ENCODE data around the gene TSPAN18. TPM values are rescaled to one million over a fixed set of nuclear protein-coding genes. Genes with fewer than 3 reads are reported as not detected.

TSPAN18 gene
- total RNA-seq, 4 donors from 2014 or later, result 0.95 to 4.5 (median 2.3) TPM

DNA sequence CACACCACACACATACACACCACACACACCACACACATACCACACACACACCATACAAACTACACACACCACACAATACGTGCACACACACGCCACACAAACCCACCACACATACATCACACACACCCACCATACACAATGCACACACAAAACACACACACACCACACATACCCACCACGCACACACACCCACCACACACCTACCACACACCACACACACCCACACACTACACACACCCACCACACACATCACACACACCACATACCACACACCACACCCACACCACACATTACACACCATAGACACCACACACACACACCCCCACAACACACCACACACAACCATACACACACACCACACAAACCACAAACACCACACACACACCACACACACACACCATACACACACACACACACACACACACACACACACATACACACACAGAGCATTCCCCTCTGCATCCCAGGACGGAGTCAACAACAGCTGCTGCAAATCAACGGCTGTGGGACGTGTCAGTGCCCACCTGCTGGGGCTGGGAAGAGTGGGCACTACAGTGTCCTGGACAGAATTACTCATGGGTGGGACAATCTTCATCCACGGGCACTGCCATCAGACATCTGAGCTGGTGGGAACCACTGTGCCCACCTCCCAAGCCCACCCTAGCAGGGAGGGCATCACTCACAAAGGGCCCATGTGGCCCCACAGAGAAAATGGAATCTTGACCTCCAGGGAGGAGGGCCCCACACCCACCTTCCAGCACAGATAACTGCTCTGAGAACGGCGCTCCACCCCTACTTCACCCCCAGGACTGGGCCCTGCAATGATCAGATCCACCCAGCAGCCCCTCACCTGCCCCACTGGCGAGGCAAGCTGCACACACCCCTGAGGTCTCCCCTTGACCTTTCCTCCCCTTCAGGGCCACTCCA lies 215.5 kb downstream of the TSPAN18 start:
- TF ChIP-seq, protein P1, sequence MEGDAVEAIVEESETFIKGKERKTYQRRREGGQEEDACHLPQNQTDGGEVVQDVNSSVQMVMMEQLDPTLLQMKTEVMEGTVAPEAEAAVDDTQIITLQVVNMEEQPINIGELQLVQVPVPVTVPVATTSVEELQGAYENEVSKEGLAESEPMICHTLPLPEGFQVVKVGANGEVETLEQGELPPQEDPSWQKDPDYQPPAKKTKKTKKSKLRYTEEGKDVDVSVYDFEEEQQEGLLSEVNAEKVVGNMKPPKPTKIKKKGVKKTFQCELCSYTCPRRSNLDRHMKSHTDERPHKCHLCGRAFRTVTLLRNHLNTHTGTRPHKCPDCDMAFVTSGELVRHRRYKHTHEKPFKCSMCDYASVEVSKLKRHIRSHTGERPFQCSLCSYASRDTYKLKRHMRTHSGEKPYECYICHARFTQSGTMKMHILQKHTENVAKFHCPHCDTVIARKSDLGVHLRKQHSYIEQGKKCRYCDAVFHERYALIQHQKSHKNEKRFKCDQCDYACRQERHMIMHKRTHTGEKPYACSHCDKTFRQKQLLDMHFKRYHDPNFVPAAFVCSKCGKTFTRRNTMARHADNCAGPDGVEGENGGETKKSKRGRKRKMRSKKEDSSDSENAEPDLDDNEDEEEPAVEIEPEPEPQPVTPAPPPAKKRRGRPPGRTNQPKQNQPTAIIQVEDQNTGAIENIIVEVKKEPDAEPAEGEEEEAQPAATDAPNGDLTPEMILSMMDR (IDR thresholded peaks at IDR 0.05), result no peak
- TF ChIP-seq POLR2A (IDR thresholded peaks at IDR 0.05), result no peak
- 84 to 91% methylated on average over 10 of the region's 10 CpGs for WGBS, 2 donors
- intact Hi-C loops (cut with DNase I; ENCODE audit: low total_unique reads), result no loop called here

GRCh38 chr11:44943118-44943517 lies 216.4 kb downstream of the TSPAN18 start:
- intact Hi-C loops (cut with DNase I; ENCODE audit: low total_unique reads), result no loop called here
- 37 to 39% methylated on average over 7 of the region's 7 CpGs for WGBS, 2 donors
- H3K4me3 ChIP-seq (ENCODE audit: low read depth, poor library complexity, severe bottlenecking), result no peak overlapping the region
- no peak for DNase-seq (ENCODE audit: low spot score in 2 of 2)
- TF ChIP-seq POLR2A (IDR thresholded peaks at IDR 0.05), result no peak
- TF ChIP-seq, protein P1 (IDR thresholded peaks at IDR 0.05), result no peak

More for the DNA sequence above, 215.5 kb downstream of the TSPAN18 start:
- H3K4me3 ChIP-seq (ENCODE audit: low read depth, poor library complexity, severe bottlenecking), result no peak overlapping the region
- no peak for DNase-seq (ENCODE audit: low spot score in 2 of 2)

- no peak overlapping the region for H3K4me3 ChIP-seq (ENCODE audit: low read depth, poor library complexity, severe bottlenecking)
- DNase-seq (ENCODE audit: low spot score in 2 of 2), result no peak
- intact Hi-C loops (cut with DNase I; ENCODE audit: low total_unique reads), result no loop called here
- TF ChIP-seq, protein P1 (IDR thresholded peaks at IDR 0.05), result no peak
- no peak for TF ChIP-seq POLR2A (IDR thresholded peaks at IDR 0.05)
- WGBS, 2 donors, result 67 to 84% methylated on average over 6 to 7 of the region's 7 CpGs
These were observed 216.9 kb downstream of the TSPAN18 start for GRCh38 chr11:44943696-44944095.

- intact Hi-C loops (cut with DNase I; ENCODE audit: low total_unique reads), result no loop called here
- no peak overlapping the region for H3K4me3 ChIP-seq (ENCODE audit: low read depth, poor library complexity, severe bottlenecking)
- no peak for DNase-seq (ENCODE audit: low spot score in 2 of 2)
- TF ChIP-seq, protein P1 (IDR thresholded peaks at IDR 0.05), result no peak
- TF ChIP-seq POLR2A (IDR thresholded peaks at IDR 0.05), result no peak
- 62 to 68% methylated on average over 7 of the region's 7 CpGs for WGBS, 2 donors
These were observed 217.6 kb downstream of the TSPAN18 start for GRCh38 chr11:44944181-44944852.

- intact Hi-C loops (cut with DNase I; ENCODE audit: low total_unique reads), result no loop called here
These were observed 218.1 kb downstream of the TSPAN18 start for GRCh38 chr11:44944853-44945235.

More at GRCh38 chr11:44944853-44945235, 218.1 kb downstream of the TSPAN18 start:
- WGBS, 2 donors, result 85 to 86% methylated on average over 3 of the region's 3 CpGs
- no peak for DNase-seq (ENCODE audit: low spot score in 2 of 2)
- no peak overlapping the region for H3K4me3 ChIP-seq (ENCODE audit: low read depth, poor library complexity, severe bottlenecking)
- TF ChIP-seq, protein P1 (IDR thresholded peaks at IDR 0.05), result no peak
- TF ChIP-seq POLR2A (IDR thresholded peaks at IDR 0.05), result no peak
